Keratinocyte (primary cell): ENCODE results near the gene LHFPL3. TPM values are rescaled to one million over a fixed set of nuclear protein-coding genes. Genes with fewer than 3 reads are reported as not detected.

Experiments
- DNase-seq: peaks from one replicate; pipeline ENCODE4 v3.0.0-alpha.2; 2011; ENCODE audit warnings: low read depth, missing footprints, low spot score
- FAIRE-seq: peaks from 2 replicates; lab custom pipeline; 2011; peaks lifted over from hg19 to GRCh38; lab: Jason Lieb, UNC
- H2AFZ ChIP-seq: 2 replicates; pipeline ENCODE4 v1.6.0; 2012; ENCODE audit warnings: low read length, control low read depth, inconsistent platforms; ENCODE audit not compliant: control insufficient read depth
- H3K27ac ChIP-seq: 2 replicates; pipeline ENCODE4 v1.5.1; 2011; ENCODE audit warnings: low read length; ENCODE audit not compliant: control insufficient read depth, insufficient read depth
- H3K27me3 ChIP-seq: 3 replicates; pipeline ENCODE4 v1.6.0; 2011; ENCODE audit warnings: low read length; ENCODE audit not compliant: control insufficient read depth, insufficient read depth; ENCODE audit errors: extremely low read depth
- H3K36me3 ChIP-seq, 2 experiments: 2 replicates in 1 of 2; 3 replicates in 1 of 2; pipeline ENCODE4 v1.5.1; 2011; ENCODE audit warnings: low read length in 2 of 2, mild to moderate bottlenecking in 1 of 2; ENCODE audit not compliant: control insufficient read depth in 2 of 2, insufficient read depth in 2 of 2; ENCODE audit errors: extremely low read depth in 1 of 2
- H3K4me1 ChIP-seq: 3 replicates; pipeline ENCODE4 v1.5.1; 2011; ENCODE audit warnings: low read length; ENCODE audit not compliant: control insufficient read depth, insufficient read depth; ENCODE audit errors: extremely low read depth
- H3K4me2 ChIP-seq: 3 replicates; pipeline ENCODE4 v1.6.0; 2011; ENCODE audit warnings: low read depth, low read length; ENCODE audit not compliant: control insufficient read depth, insufficient read depth; ENCODE audit errors: extremely low read depth
- H3K4me3 ChIP-seq, 3 experiments: fragments of 200-600 bp in 1 of 3; sonication (generic) in 1 of 3; 2 replicates in 2 of 3; 3 replicates in 1 of 3; pipeline ENCODE4 v1.5.1; 2011 to 2016; ENCODE audit warnings: low read length in 3 of 3, mild to moderate bottlenecking in 3 of 3, control low read depth in 2 of 3, inconsistent platforms in 1 of 3, low read depth in 1 of 3, mixed read lengths in 1 of 3, mixed run types in 1 of 3, moderate library complexity in 1 of 3; ENCODE audit not compliant: control insufficient read depth in 2 of 3, insufficient read depth in 2 of 3; ENCODE audit errors: extremely low read depth in 1 of 3
- H3K79me2 ChIP-seq: 2 replicates; pipeline ENCODE4 v1.6.0; 2012; ENCODE audit warnings: low read length; ENCODE audit not compliant: control insufficient read depth, insufficient read depth
- H3K9ac ChIP-seq: 3 replicates; pipeline ENCODE4 v1.6.0; 2011; ENCODE audit warnings: low read length; ENCODE audit not compliant: control insufficient read depth, insufficient read depth; ENCODE audit errors: extremely low read depth
- H3K9me1 ChIP-seq: 3 replicates; pipeline ENCODE4 v1.6.0; 2011; ENCODE audit warnings: low read length; ENCODE audit not compliant: control insufficient read depth, insufficient read depth; ENCODE audit errors: extremely low read depth
- H3K9me3 ChIP-seq: 2 replicates; pipeline ENCODE4 v1.5.1; 2012; ENCODE audit warnings: low read depth, low read length; ENCODE audit not compliant: control insufficient read depth
- H4K20me1 ChIP-seq: 3 replicates; pipeline ENCODE4 v1.6.0; 2011; ENCODE audit warnings: low read length; ENCODE audit not compliant: control insufficient read depth, insufficient read depth; ENCODE audit errors: extremely low read depth
- EZH2 ChIP-seq: IDR thresholded peaks from one replicate; pipeline ENCODE4 v1.6.1; 2012; ENCODE audit warnings: inconsistent platforms, mild to moderate bottlenecking, low read length, moderate library complexity
- dilution Hi-C: fragments of 300-500 bp; cut with MboI; formaldehyde crosslinking; loops from one replicate; pipeline ENCODE4 v1.7.0; 2020; ENCODE audit warnings: low sequenced_read_pairs; ENCODE audit not compliant: extremely low pct_ligation_motif_present
- polyA plus RNA-seq, 5 experiments: library from polyadenylated mRNA; depleted of rRNA in 3 of 5; stranded (reverse) in 3 of 5; stranded (forward) in 1 of 5; unstranded in 1 of 5; fragments of >200 nt; gene quantifications; 1 replicate in 1 of 5; 2 replicates in 3 of 5; 3 replicates in 1 of 5; pipeline versions ENCODE4 v1.2.1 to v1.2.3, GENCODE V29; 2011 to 2012; ENCODE audit warnings: missing spikeins in 2 of 5, low read depth in 1 of 5, low replicate concordance in 1 of 5
- TF ChIP-seq, protein P1 (sequence below), 3 experiments: IDR thresholded peaks in 1 of 3; conservative IDR thresholded peaks in 1 of 3; optimal IDR thresholded peaks in 1 of 3; 2 replicates in 2 of 3; 3 replicates in 1 of 3; pipeline versions ENCODE3 to v1.5.1; 2011; ENCODE audit warnings: low read length in 3 of 3, mild to moderate bottlenecking in 3 of 3, moderate library complexity in 2 of 3, control low read depth in 1 of 3, inconsistent platforms in 1 of 3; ENCODE audit not compliant: insufficient read depth in 2 of 3; ENCODE audit errors: extremely low read depth in 1 of 3

LHFPL3 gene
- polyA plus RNA-seq, 1 donor (not counting 4 experiments of a cell fraction or from before 2014, with no cell fraction given), result not detected

DNA sequence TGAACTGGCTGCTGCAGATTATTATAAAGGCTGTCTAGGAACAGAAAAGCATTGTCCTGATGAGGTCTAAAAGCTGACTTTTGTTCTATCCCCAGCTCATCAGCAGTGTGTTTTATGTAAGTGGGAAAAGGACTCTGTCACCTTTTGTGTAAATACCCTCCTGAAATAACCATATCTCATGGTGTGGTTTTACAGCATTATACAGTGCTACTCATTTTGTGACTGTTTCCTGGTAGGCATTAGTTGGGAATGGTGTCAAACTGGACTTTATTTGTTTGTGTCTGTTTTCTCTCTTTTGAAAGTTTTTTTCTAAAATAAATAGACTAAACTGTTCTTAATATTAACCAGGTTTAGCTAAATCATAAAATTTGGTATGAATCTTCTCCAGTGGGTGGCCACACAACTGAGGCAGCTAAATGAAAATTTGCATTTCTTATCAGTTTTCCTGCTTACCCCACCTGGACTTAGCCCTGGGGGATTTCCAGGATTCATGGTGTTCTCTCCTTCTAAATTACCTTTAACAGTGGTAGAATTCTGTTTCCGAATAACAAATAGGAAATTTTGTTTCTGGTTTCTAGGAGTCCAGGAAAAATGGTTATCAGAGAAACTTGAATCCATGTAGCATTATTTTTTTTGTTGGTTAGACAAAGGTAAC lies 140.9 kb downstream of the LHFPL3 start:
- FAIRE-seq (no peak), DNase-seq (no peak)
- dilution Hi-C loops, result no loop called here
- H3K4me1 ChIP-seq, result no peaks in the 10 kb centered on the region
- H3K27me3 ChIP-seq, result no peaks in the 10 kb centered on the region
- no peaks in the 10 kb centered on the region for H3K36me3 ChIP-seq
- H3K4me2 ChIP-seq, result no peak overlapping the region
- H3K79me2 ChIP-seq, result no peaks in the 10 kb centered on the region
- no peaks in the 10 kb centered on the region for H3K9me1 ChIP-seq
- H4K20me1 ChIP-seq, result no peaks in the 10 kb centered on the region
- no peaks in the 10 kb centered on the region for H3K9me3 ChIP-seq
- no peak overlapping the region for H3K4me3 ChIP-seq
- H3K9ac ChIP-seq, result no peak overlapping the region
- TF ChIP-seq EZH2, result no peak
- TF ChIP-seq, protein P1, sequence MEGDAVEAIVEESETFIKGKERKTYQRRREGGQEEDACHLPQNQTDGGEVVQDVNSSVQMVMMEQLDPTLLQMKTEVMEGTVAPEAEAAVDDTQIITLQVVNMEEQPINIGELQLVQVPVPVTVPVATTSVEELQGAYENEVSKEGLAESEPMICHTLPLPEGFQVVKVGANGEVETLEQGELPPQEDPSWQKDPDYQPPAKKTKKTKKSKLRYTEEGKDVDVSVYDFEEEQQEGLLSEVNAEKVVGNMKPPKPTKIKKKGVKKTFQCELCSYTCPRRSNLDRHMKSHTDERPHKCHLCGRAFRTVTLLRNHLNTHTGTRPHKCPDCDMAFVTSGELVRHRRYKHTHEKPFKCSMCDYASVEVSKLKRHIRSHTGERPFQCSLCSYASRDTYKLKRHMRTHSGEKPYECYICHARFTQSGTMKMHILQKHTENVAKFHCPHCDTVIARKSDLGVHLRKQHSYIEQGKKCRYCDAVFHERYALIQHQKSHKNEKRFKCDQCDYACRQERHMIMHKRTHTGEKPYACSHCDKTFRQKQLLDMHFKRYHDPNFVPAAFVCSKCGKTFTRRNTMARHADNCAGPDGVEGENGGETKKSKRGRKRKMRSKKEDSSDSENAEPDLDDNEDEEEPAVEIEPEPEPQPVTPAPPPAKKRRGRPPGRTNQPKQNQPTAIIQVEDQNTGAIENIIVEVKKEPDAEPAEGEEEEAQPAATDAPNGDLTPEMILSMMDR (optimal IDR thresholded peaks at IDR 0.05 in 1 of 3, IDR thresholded peaks at IDR 0.05 in 1 of 3, conservative IDR thresholded peaks at IDR 0.05 in 1 of 3; ENCODE audit: extremely low read depth in 1 of 3, insufficient read depth in 2 of 3, low read length in 3 of 3), result no peak
- no peak overlapping the region for H2AFZ ChIP-seq
- no peak overlapping the region for H3K27ac ChIP-seq

DNA sequence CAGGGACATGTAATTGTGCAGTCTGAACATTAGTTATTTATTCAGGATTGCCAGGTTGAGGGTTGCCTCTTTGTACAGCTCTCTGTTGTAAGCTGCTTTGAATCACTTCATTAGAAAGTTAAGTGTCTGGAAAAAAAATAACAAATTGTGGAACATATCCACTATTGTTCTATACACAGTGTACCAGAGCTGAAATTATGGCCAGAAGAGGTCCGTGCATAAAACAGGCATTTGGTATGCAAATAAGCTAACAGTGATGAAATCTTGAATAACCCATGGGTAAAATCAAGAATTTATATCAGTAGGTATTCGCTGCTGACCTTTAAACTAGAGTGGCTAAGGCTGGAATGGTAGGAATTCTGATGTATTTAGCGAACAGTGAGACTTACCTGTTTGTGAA lies 152.1 kb downstream of the LHFPL3 start:
- Histone ChIP-seq H3K9ac (no peak overlapping the region), H3K27me3 (no peaks in the 10 kb centered on the region), H3K36me3 (no peaks in the 10 kb centered on the region), H3K27ac (no peak overlapping the region), H3K4me3 (no peak overlapping the region), H2AFZ (no peak overlapping the region), H3K4me1 (no peaks in the 10 kb centered on the region), H3K9me3 (no peaks in the 10 kb centered on the region), H3K4me2 (no peak overlapping the region), H3K9me1 (no peaks in the 10 kb centered on the region), H4K20me1 (no peaks in the 10 kb centered on the region), H3K79me2 (no peaks in the 10 kb centered on the region)
- dilution Hi-C loops, result no loop called here
- TF ChIP-seq, protein P1 (optimal IDR thresholded peaks at IDR 0.05 in 1 of 3, IDR thresholded peaks at IDR 0.05 in 1 of 3, conservative IDR thresholded peaks at IDR 0.05 in 1 of 3; ENCODE audit: extremely low read depth in 1 of 3, insufficient read depth in 2 of 3, low read length in 3 of 3), result no peak
- no peak for TF ChIP-seq EZH2
- FAIRE-seq (no peak), DNase-seq (no peak)
